Right renal pelvis (tissue), 4 donors: ENCODE results near the gene MYRIP. TPM values are rescaled to one million over a fixed set of nuclear protein-coding genes. Genes with fewer than 3 reads are reported as not detected.

Experiments
- DNase-seq, 4 donors: peaks; one replicate each; pipeline ENCODE4 v3.0.0-alpha.2; 2013; ENCODE audit warnings: low read depth in 4 of 4, low spot score in 3 of 4, missing footprints in 1 of 4
- polyA plus RNA-seq, 4 donors: library from polyadenylated mRNA; unstranded; fragments of 120-200 nt; gene quantifications; one replicate each; pipeline ENCODE4 v1.2.1, GENCODE V29; 2013; ENCODE audit not compliant: insufficient read length in 4 of 4

Gene MYRIP
- polyA plus RNA-seq, 4 donors = 1.8 to 2.6 (median 2.2) TPM

DNA sequence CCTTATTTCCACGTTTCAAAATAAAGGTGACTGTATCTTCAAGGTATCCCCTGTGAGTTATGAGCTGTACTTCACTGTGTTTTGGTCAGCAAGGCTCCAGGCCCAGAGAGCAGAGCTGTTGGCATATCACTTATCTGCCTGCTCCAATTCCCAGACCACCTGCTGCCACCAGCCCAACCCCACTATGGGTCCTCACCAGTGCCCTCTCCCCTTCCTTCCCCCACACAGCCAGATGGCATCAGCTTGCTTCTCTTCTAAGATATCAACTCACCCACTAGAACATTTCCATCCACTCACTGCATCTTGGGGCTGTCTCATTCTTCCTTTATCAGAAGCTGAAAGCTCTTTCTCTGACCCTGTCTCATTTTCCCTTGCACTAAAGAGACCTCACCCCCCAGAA lies 363.2 kb downstream of the MYRIP start:
- no peak for DNase-seq

DNA sequence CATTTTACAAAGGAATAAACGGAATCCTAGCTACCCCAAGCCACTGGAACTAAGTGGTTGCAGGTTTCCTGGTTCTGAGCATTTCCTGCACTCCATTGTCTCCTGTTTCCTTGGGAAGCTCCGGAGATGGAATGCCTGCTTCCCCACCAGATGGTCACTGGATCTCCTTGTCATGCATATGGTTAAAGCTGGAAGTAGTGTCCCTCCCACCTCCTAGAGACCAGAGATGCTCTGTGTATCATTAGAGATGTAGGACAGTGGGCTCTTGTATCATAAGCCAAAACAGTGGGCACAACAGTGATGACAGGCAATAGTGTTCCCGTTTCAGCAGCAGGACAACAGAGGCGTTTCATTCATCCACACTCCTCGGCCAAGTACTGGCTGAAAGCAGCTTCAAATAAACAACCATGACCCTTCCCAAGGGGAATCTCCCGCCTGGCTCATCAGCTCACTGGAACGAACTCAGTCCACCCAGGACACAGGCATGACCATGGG lies 363.9 kb downstream of the MYRIP start:
- no peak for DNase-seq

DNA sequence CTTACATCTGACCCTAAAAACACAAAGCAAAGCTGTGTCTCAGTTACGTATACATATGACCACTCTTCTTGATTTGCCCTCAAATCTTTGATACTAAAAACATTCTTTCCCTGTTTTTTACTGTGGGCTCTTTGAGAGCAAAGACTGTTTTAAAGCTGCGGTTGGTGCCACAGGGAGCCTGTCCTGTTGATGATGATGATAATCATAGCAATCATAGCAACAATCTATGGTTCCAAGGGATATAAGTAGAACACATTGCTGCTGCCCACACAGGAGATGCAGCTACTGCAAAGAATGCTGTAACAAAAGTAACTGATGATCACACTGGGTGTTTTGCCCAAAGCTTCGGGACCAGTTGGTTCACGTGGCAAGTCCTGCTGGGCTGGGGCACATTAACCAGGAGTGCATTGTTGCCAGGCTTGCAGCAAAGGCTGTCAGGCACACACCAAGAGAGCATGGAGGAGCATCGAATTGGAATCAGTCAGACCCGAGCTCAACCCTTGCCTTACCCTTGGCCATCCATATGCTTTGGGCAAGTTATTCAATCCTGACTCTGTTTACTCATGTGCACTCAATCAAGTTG lies 368.7 kb downstream of the MYRIP start:
- no peak for DNase-seq

DNA sequence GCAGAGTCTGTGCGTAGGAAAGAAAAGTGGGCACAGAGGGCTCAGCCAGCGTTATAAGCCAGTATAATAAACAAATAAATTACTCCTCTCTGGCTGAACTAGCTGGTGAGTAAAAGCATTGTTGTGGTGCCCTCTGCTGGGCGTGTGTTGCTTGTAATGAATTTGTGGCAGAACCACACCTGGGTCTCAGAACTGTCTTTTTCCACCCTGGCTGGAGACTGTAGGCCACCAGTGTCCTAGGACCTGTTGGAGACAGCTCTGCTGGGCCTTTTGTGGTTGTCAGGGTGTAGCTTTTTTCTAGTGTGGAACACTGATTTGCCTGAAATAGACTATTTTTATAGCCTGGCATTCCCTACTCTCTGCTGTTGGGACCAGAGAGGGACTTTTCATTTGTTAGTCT lies 369.6 kb downstream of the MYRIP start:
- peak; percentile 47 to 69 (median 57) for DNase-seq

DNA sequence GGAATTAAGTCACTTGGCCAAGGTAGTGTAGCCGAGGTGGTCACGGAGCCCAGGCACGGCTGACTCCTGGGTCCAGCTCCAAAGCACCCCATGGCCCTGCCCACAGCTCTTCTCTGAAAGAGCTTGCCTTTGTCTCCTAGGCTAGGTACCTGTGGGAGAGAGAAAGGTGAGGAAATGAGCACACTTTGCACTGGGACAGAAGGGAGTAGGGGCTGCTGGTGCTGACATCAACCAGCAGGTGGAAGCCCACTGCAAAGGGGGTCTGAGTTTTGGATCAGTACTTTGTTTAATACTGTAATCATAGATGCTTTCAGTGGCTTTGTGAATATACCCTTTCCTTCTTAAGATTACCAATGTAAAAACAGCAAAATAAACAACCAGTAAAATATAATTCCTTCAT lies 371.8 kb downstream of the MYRIP start:
- DNase-seq = no peak

DNA sequence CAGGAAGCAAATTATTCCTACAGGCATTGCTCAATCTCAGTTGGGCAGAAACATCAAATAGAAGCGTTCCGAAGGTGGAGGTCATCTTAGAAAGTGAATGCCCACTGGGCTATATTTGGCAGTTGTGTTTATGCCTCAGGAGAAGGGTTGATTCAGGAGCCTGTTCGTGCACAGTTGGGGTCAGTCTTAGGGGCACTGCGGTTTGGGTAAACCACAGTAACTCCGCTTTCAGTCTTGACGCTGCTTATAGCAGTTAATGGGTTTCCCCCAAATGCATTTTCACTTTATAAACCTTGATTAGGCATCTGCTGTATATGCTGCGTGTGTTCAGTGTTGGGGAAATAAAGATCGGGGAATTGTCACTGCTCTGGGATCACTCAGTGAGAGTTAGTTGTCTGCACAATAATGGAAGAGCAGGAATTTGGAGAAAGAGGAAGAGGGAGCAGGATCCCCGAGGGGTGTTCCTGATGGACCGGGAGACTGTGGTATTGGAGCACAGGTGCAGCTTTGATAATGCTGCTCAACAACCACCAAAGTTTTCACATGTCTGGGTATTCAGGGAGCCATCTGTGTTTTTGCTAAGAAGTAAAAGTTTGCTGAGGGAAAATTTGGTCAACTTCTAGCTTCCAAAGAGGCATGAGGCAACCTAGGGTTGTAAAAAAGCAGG lies 375.8 kb downstream of the MYRIP start:
- no peak for DNase-seq

DNA sequence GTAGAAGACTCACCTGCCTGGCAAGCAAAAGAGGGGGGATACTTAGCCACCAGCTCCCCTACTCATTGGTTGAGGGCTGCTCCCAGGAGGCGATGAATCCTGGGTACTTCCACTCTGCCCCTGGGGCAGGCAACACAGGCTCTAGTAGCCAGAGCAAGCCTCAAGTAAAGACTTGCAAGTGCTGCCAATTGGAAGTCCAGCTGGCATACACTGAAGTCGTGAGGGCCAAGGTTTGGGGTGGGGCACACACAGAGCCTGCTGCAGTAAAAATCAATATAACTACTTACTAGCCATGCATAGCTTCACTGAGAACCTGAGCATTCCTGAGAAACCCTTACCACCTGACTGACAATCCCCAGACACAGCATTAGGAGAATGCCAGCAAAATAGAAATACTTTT lies 377.1 kb downstream of the MYRIP start:
- DNase-seq = no peak

DNA sequence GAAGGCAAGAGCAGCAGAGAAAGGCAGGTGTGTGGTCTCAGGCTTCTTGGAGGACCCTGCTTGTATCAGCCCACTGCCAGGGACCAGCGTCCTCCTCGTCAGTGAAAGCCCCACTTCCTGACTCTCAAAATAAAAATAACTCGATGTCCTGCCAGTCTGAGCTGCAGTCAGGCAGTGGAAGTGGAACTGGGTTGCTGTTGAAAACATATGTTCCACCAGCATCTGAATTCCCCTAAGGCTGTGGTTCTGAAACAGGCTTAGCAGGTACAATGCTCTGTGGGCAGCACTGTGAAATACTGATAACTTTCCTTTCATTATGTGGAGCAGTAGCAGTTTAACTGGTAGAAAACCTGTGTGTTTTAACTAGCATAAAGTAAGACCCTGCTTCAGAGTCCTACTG lies 378.5 kb downstream of the MYRIP start:
- no peak for DNase-seq

DNA sequence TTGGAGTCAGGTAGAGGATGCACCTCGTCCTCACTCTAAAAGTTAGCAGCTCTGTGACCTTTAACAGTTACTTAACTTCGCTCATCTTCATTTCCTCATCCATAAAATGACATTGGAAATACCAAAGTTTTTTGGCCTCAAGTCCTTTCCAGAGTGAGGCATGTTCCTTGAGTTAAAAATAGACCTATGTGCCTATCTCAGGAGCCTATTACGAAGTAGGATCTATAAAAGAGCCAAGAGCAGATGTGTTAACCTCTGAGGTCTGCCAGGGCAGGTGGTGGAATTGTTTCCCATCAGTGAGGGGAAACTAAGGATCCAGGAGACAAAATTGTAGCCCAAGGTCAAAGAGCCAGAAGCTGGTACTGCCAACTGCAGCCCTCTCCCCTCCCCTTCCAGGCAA lies 379.7 kb downstream of the MYRIP start:
- no peak for DNase-seq

DNA sequence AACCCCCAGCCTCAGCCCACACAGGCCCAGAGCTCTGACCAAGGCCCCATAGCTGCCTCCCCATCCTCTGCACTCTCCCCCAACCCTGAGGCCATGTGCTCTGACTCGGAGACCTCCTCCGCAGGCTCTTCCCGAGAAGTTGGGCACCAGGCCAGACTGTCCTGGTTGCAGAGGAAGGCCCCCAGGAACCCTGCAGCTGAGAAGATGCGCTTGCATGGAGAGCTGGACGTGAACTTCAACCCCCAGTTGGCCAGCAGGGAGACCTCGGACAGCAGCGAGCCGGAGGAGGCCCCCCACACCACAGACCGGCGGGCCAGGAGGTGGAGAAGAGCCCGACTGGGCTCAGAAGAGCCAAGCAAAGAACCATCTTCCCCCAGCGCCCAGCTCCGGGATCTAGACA lies 380.6 kb downstream of the MYRIP start:
- no peak for DNase-seq

DNA sequence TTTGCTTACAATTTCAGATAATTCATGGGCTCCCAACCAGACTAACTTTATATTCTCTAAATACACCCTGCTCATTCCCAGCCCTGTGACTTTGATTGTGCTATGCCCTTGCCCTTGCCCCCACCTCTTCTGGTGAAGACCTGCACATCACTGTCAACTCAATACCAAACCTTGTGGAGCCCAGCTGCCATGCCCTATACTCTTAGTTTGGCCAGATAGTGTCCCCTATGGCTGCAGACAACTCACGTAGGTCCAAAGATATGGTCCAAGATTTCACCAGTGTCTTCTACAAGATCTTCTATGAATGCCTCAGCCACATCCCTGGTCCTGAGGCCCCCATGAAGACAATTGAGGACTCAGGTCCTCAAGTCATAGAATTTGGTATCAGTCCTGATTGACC lies 381.8 kb downstream of the MYRIP start:
- no peak for DNase-seq

DNA sequence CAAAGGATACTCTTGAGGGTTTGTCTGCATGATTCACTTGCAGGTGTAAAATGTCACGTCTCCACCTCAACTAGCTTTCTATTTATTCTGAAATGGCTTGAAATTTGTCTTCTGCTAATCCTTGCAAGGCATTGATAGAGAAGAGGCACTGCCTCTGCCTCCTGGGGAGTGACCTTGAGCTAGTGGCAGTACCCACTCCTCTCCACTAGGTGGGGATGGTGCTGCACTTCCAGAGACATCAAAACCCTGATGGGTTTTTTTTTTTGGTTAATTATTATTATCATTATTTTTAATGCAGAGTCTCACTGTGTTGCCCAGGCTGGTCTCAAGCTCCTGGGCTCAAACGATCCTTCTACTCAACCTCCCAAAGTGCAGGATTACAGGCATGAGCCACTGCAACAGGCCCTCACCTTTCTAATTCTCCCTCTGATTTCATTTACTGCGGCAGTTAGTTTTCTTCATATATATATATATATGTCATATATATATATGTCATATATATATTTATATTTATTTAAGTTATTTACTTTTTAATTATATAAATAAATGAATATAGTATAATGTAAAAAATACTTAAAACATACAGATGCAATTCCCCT lies 382.5 kb downstream of the MYRIP start:
- peak; percentile 15 to 43 (median 40) for DNase-seq

DNA sequence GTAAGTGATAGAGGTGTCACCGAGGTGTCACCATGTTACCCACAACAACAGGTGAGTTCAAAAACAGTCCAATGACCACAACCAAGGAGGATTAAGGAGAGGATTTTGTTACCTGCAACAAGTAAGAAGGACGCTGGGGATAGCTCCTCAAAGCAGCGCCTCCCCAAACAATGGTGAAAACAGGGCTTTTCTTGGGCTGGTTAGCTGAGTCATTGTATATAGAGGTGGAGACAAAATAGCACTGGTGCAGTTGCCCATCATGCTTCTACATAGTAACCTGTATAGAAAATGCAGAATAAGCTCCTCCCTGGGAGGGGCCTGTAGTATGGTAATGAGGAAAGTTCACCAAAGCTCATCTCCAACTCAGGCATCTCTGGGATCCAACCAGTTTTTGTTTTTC lies 383.2 kb downstream of the MYRIP start:
- no peak for DNase-seq

DNA sequence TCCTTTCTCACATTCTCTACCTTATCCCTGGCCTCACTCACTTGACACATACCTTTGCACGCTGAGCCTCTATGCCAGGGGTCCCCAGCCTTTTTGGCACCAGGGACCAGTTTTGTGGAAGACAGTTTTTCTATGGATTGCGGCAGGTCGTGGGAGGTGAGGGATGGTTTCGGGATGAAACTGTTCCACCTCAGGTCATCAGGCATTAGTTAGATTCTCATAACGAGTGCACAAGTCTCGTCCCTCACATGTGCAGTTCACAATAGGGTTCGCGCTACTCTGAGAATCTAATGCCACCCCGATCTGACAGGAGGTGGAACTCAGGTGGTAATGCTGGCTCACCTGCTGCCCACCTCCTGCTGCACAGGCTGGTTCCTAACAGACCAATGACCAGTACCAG lies 387.6 kb downstream of the MYRIP start:
- no peak for DNase-seq

DNA sequence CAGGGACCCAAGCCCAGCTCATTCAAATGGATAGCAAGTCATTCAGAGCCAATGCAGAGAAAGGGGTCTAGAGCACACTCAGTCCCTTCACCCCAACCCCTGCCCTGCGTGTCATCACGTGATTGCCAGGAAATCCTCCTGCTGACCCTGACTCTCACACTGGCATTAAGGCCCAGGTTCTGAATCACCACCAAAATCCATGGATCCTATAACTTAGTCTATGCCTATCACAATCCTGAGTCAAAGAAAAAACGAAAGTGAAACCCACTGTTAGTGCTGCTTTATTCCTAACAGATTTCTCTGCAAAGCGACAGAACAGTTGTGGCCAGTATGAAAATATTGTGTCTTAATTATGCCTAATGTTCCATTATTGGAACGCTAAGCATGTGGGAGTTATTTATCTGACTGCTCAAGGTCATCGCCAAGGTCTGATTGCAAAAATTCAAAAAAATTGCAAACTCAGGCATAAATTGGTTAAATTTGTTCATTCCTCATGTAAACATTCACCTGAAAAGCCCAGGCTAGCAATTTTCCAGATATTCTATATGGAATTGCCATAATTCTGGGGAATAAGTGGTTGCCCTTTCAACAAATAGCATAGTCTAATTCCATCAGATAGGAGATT lies 391.4 kb downstream of the MYRIP start:
- DNase-seq = no peak

DNA sequence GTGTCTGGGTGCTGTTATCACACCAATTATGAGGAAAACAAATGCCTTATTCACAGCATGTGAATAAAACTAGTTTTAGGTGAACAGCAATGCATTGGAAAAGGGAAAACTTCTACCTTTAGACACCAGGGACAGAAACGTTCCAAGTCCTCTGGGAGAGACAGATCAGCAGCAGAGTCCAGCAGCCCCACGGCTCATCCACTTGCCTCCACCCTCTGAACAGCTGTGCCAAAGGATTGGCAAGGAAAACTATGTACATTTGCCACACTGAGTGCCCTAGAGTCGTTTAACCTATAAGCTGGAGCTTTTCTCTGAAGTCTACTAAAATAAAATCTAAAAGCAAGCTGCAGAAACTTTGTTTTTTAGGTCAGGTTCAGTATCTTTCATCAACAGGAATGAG lies 392.4 kb downstream of the MYRIP start:
- DNase-seq = no peak

DNA sequence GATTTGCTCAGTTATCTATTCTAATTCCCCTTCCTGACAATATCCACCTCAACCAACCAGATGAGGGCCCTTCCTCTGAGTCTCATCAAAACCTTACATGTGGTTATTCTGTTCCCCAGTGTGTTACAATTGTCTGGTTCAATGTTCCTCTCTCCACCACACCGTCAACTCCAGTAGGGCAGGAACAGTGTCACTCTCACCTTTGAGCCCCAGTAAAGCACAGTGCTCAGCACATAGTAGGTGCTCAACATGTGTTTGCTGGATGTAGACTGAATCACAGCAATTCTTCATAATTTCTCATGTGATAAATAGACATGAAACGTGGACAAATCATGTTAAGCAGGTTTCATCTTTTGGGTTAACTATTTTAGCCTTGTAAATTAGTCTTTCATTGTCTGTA lies 397.1 kb downstream of the MYRIP start:
- no peak for DNase-seq

DNA sequence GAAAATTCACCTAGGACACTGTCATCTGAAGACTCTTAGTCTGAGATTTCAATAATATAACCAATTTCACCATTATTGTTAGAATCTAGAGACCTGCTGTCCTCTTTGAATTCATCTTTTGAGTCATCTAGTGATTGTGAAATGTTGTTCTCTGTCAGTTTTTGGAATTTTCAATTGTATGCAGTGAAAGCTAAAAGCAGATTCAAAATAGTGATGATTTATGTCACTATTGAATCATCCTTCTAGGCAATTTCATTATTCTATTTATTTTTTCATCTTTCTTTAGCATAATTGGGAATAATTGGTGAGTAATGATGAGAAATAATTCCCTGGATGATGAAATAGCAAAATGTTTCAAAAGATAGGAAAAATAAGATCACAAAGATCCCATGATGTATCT lies 398.4 kb downstream of the MYRIP start:
- no peak for DNase-seq

DNA sequence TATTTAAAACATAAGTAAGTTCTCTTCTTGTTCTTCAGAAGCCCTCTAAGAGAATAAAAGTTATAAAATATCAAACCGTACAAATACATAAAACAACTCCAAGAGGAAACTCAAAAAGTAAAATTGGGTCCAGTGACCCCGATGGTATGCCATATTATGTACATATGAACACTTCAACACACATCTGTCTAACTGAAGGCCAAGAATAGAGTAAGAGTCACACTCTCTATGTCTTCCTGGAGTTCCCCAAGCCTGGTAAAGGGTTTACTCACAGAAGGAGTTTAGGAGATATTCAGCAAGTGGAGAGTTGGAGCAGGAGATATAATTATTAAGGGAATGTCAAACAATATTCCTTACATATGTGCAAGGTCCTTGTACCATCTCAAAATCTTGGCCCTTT lies 398.8 kb downstream of the MYRIP start:
- no peak for DNase-seq

DNA sequence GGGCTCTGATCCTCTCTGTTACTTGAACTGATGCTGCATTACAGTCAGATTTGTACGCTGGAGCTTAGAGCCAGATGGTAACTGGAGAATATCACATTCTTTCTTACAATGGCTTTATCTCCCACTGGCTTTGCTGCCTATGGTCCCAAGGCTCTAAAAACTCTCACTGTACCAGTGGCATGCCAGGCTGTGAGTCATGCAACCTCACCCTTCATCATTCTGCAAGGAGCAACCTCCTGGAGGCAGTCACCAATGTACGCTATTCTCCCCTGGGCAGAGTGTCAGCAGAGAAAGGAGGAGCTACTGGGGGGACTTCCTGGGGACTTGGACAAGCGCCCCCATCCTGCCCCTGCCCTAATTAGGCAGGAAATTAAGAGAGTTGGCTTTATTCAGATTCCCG lies 402.2 kb downstream of the MYRIP start:
- no peak for DNase-seq

DNA sequence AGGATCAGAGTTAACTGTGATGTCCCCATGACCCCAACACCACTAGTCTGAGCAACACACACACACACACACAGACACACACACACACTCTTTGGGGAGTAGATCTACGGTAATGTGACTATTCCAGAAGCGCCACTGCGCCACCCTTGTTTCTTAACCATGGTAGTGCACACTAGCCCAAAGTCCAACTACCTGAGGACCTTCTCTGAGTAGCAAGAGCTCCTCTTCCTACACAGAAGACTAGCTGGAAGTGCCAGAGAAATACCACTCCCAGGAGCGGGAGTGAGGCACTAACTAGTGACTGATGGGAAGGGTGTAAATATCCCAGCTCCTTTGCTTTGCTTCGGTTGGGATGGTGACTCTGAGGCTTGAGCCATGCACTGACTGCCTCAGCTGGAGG lies 404.1 kb downstream of the MYRIP start:
- DNase-seq = no peak

DNA sequence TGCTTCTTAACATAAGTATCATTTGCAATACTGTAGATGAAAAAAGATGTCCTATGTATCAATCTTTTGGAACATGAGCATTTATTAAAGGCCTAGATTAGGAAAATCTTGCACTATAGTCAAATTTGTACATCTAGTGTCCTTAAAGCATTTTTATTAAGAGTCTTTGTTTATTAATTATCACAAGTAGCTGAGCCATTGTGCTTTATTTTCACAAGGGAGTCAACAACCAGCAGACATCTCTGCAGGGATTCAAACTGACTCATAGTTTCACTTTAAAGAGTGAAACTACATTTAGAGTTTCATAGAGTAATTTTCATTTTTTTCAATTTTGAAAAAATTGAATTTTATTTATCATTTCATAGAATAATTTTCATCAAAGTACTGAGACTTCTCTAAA lies 405.6 kb downstream of the MYRIP start:
- DNase-seq = no peak
